ENCODE data around the gene RIPK1.
"Not testable (repeated sequence)": the region's sequence is repeated elsewhere in the genome, so short reads cannot be mapped to it uniquely, and the experiment has no call there.

RIPK1 gene

DNA sequence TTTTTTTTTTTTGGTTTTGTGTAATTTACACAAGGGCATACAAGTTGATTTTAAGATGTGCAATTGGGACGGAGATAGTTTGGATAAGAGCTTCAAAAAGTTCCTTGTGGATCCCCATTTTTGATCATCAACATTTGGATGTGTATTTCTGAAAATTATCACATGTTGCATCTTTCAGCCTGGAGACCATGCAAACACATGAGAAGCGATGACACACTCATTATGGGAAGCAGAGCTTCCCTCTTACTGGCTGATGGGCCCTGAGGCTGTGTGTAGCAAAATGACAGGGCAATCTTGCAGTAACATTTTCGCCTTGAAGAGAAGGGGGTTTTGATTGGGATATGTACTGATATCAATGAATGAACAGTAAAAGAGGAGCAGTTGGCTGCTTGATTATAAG lies 22.0 kb upstream of the RIPK1 start:
- DNase-seq, result no peak

DNA sequence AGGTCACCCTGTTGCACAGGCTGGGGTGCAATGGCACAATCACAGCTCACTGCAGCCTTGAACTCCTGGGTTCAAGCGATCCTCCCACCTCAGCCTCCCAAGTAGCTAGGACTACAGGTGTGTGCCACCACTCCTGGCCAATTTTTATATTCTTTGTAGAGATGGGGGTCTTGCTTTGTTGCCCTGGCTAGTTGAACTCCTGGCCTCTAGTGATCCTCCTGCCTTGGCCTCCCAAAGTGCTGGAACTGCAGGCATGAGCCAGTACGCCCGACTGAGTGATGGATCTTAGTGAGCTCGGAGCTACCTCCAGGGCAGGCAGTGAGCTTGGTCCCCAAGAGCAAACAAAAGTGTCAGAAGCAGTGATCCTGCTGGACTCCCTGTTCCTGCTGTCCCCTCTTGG lies 20.3 kb upstream of the RIPK1 start:
- DNase-seq, result not testable (repeated sequence)

GRCh38 chr6:3052481-3053230 lies 15.6 kb upstream of the RIPK1 start:
- DNase-seq, result no peak

GRCh38 chr6:3053231-3053508 lies 15.1 kb upstream of the RIPK1 start:
- DNase-seq, result no peak

- DNase-seq, result not testable (repeated sequence)
Observed at GRCh38 chr6:3054229-3055157, 13.8 kb upstream of the RIPK1 start.

DNA sequence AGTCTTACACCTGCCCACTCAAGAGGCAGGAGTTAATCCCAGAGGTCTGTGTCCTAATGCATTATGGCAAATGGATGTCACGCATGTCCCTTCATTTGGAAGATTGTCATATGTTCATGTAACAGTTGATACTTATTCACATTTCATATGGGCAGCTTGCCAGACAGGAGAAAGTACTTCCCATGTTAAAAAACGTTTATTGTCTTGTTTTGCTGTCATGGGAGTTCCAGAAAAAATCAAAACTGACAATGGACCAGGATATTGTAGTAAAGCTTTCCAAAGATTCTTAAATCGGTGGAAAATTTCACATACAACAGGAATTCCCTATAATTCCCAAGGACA lies 13.2 kb upstream of the RIPK1 start:
- DNase-seq, result not testable (repeated sequence)

DNA sequence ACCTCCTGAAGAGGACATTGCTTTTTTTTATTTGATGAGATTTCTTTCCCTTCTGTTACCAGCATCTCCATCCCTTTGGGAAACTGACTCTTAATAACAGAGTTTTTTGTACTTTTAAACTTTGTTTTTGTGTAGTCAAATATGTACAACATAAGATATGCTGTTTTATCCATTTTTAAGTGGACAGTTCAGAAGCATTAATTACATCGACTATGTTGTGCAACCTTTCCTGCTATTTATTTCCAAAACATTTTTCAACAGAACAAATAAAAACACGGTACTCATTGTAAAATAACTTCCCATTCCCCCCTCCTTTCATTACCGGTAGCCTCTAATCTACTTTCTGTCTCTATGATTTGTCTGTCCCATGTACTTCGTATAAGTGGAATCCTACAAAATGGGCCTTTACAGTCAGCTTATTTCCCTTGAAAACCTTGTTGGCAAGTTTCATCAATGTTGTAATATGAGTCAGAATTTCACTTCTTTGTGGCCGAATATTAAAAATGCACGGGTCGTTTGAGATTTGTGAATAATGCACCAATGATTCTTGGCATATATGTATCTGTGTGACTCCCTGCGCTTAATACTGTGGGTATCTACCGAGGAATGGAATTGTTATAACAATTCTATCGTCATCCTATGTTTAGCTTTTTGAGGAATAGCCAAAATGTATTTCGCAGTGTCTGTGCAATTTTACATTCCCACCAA lies 11.1 kb upstream of the RIPK1 start:
- no peak for DNase-seq

GRCh38 chr6:3058957-3059356 lies 9.3 kb upstream of the RIPK1 start:
- no peak for DNase-seq

DNA sequence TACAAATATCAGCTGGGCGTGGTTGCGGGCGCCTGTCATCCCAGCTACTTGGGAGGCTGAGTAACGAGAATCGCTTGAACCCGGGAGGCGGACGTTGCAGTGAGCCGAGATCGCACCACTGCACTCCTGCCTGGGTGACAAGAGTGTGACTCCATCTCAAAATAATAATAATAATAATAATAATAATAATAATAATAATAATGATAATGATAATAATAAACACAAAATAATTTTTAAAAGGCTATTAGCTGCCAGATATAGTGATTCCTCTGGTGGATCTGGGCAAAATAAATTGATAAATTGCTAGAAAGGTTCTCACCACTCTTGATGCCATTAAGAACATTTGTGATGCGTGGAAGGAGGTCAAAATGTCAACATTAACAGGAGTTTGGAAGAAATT lies 8.2 kb upstream of the RIPK1 start:
- not testable (repeated sequence) for DNase-seq

DNA sequence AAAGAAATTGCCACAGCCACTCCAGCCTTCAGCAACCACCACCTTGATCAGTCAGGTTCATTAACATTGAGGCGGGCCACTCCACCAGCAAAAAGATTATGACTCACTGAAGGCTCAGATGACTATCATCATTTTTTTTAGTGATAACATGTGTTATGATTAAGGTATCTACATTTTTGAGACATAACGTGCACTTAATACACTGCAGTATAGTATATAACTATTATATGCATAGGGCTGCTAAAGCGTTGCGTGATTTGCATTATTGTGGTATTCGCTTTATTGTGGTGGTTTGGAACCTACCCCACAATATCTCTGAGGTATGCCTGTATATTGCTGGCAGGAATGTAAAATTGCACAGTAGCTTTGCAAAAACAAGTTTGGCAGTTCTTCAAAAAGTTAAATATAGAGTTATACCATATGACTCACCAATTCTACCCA lies 6.8 kb upstream of the RIPK1 start:
- DNase-seq, result peak; percentile 74

- DNase-seq, result not testable (repeated sequence)
Observed at GRCh38 chr6:3063340-3063732, 5.0 kb upstream of the RIPK1 start.

DNA sequence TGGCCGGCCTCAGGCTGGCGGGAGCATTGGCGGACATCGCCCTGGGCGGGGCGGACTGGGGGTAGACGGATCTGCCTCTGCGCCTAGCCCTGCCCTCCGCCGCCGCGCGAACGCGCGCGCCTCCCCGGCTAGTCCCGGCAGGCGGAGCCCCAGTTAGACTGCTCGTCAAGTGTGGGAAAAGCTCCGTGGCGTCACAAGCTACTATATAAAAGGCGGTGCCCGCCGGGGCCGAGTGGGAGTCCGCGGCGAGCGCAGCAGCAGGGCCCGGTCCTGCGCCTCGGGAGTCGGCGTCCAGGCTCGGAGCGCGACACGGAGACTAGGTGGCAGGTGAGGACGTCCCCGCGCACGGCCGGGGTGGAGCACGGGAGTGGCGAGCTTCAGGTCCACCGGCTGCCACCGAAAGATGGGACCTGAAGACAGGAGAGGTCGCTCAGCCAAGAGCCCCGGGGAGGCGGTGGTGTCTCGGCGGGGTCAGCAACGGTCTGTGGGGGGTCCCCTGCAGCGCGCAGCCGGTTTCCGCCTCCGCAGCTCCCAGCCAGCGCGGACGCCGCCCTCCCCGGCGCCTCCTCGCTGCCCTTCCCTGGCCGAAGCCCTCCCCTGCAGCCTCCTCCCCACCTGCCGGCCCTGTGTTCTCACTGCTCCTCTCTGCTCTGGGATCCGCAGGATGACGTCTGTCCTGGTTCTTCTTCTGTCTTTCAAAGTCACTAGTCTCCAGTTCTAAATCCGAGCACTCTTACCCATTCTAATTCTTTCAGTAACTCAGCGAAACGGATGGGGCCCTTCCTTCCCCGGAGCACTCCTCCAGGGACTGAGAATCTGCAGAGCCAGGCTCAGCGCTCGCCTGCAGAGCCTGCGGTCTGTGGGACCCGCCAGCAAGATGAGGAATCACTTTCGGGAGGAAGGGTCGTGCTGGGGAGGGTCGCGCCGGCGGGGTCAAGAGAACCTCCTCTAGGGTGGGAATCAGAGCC lies 4.3 kb upstream of the RIPK1 start:
- peak; percentile 91 for DNase-seq

GRCh38 chr6:3071568-3071967 lies 3.3 kb downstream of the RIPK1 start:
- no peak for DNase-seq

- DNase-seq, result no peak
Observed at GRCh38 chr6:3072798-3073197, 4.5 kb downstream of the RIPK1 start.

GRCh38 chr6:3073382-3073781 lies 5.1 kb downstream of the RIPK1 start:
- DNase-seq, result no peak

DNA sequence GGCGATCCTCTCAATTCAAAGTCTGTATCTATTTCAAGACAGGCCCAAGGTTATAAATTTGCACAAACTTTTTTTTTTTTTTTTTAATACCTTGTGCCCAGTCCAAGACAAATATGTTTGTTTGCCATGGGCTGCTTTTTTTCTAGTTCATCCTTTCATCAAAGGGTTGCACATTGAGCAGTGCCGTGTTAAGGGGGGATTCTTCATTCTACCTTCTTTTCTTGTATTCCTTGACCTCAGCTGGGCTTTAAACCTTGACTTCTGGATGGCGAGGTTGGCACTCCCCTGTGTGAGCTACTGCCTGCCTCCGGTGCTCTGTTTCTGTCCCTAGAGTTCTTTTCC lies 7.4 kb downstream of the RIPK1 start:
- no peak for DNase-seq

DNA sequence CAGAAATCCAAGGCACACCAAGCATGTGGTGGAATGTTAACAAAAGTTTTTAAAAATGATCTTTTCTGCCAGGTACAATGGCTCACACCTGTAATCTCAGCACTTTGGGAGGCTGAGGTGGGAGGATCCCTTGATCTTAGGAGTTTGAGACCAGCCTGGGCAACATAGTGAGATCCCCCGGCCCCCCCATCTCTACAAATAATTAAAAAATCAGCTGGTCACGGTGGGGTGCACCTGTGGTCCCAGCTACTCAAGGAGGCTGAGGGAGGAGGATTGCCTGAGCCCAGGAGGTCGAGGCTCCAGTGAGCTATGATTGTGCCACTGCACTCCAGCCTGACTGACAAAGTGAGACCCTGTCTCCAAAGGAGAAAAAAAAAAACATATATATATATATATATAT lies 8.0 kb downstream of the RIPK1 start:
- no peak for DNase-seq

GRCh38 chr6:3077430-3077829 lies 9.1 kb downstream of the RIPK1 start:
- DNase-seq, result no peak

GRCh38 chr6:3078952-3079351 lies 10.7 kb downstream of the RIPK1 start:
- not testable (repeated sequence) for DNase-seq

- no peak for DNase-seq
Observed at GRCh38 chr6:3079682-3080081, 11.4 kb downstream of the RIPK1 start.

- no peak for DNase-seq
Observed at GRCh38 chr6:3081960-3082359, 13.7 kb downstream of the RIPK1 start.

DNA sequence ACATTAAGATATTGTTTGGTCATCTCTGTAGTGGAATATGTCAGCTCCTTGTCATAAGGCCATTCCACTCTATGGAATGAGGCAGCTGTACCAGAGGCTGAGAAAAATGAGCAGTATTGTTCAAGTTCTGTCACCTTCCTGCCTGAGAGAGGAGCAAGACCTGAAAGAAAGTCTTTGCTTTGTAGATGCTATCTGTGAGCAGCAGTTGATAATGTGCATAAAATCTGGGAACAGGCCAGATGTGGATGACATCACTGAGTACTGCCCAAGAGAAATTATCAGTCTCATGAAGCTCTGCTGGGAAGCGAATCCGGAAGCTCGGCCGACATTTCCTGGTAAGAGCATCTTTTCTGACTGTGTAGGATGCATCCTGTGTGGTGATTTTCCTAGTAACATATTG lies 16.8 kb downstream of the RIPK1 start:
- DNase-seq, result no peak

All from HCEC 1CT (cell line).